Mesenchymal stem cell (in vitro differentiated cells and primary cell): ENCODE data around the gene CDH2.

ENCODE experiments used
- DNase-seq: peaks from one replicate; pipeline ENCODE4 v3.0.0-alpha.2; 2013
- H2AFZ ChIP-seq: one replicate; pipeline ENCODE4 v1.6.1; 2013; ENCODE audit warnings: low read depth, mild to moderate bottlenecking, control low read depth, inconsistent platforms, low read length, moderate library complexity
- H2AK5ac ChIP-seq: 2 replicates; pipeline ENCODE4 v1.6.1; 2013; ENCODE audit warnings: low read length, moderate library complexity, mild to moderate bottlenecking, inconsistent platforms; ENCODE audit not compliant: severe bottlenecking
- H2BK120ac ChIP-seq: one replicate; pipeline ENCODE4 v1.6.1; 2013; ENCODE audit warnings: low read depth, mild to moderate bottlenecking, inconsistent platforms, low read length, moderate library complexity
- H2BK12ac ChIP-seq, 2 experiments: one replicate each; pipeline ENCODE4 v1.6.1; 2013; ENCODE audit warnings: inconsistent platforms in 2 of 2, low read length in 2 of 2, mild to moderate bottlenecking in 2 of 2, moderate library complexity in 2 of 2, control low read depth in 1 of 2
- H2BK15ac ChIP-seq: one replicate; pipeline ENCODE4 v1.6.1; 2013; ENCODE audit warnings: mild to moderate bottlenecking, low read depth, inconsistent platforms; ENCODE audit not compliant: poor library complexity, severe bottlenecking
- H2BK5ac ChIP-seq: 2 replicates; pipeline ENCODE4 v1.6.1; 2013; ENCODE audit warnings: low read depth, mild to moderate bottlenecking, low read length, control low read depth, inconsistent platforms; ENCODE audit not compliant: poor library complexity, severe bottlenecking
- H3K14ac ChIP-seq, 2 experiments: one replicate each; pipeline ENCODE4 v1.6.1; 2013; ENCODE audit warnings: inconsistent platforms in 2 of 2, low read length in 2 of 2, control low read depth in 1 of 2, mild to moderate bottlenecking in 1 of 2, moderate library complexity in 1 of 2
- H3K18ac ChIP-seq, 2 experiments: one replicate each; pipeline ENCODE4 v1.6.1; 2013; ENCODE audit warnings: inconsistent platforms in 2 of 2, low read length in 2 of 2, control low read depth in 1 of 2, low read depth in 1 of 2, mild to moderate bottlenecking in 1 of 2
- H3K23ac ChIP-seq, 2 experiments: one replicate each; pipeline ENCODE4 v1.6.1; 2013; ENCODE audit warnings: inconsistent platforms in 2 of 2, low read length in 2 of 2, mild to moderate bottlenecking in 2 of 2, moderate library complexity in 2 of 2, control low read depth in 1 of 2
- H3K27ac ChIP-seq: 2 replicates; pipeline ENCODE4 v1.5.1; 2013; ENCODE audit warnings: mild to moderate bottlenecking, moderate library complexity, low read length, control low read depth, inconsistent platforms; ENCODE audit not compliant: poor library complexity, severe bottlenecking
- H3K27me3 ChIP-seq, 2 experiments: 2 replicates each; pipeline versions ENCODE4 v1.6.1 to v1.7.0; 2013; ENCODE audit warnings: low read length in 2 of 2, mild to moderate bottlenecking in 2 of 2, moderate library complexity in 2 of 2, control low read depth in 1 of 2, inconsistent platforms in 1 of 2; ENCODE audit not compliant: control insufficient read depth in 1 of 2, insufficient read depth in 1 of 2
- H3K36me3 ChIP-seq, 2 experiments: 2 replicates each; pipeline versions ENCODE4 v1.6.1 to v1.7.0; 2013; ENCODE audit warnings: low read length in 2 of 2, control low read depth in 1 of 2, inconsistent platforms in 1 of 2, low read depth in 1 of 2, mild to moderate bottlenecking in 1 of 2; ENCODE audit not compliant: insufficient read depth in 2 of 2, control insufficient read depth in 1 of 2
- H3K4ac ChIP-seq, 2 experiments: one replicate each; pipeline ENCODE4 v1.6.1; 2013; ENCODE audit warnings: inconsistent platforms in 2 of 2, low read length in 2 of 2, mild to moderate bottlenecking in 2 of 2, moderate library complexity in 2 of 2, control low read depth in 1 of 2, low read depth in 1 of 2
- H3K4me1 ChIP-seq: 2 replicates; pipeline ENCODE4 v1.6.1; 2013; ENCODE audit warnings: low read depth, low read length, control low read depth; ENCODE audit not compliant: control insufficient read depth, insufficient read depth
- H3K4me2 ChIP-seq: 2 replicates; pipeline ENCODE4 v1.6.1; 2013; ENCODE audit warnings: low read length, mild to moderate bottlenecking, inconsistent platforms; ENCODE audit not compliant: poor library complexity, severe bottlenecking
- H3K4me3 ChIP-seq, 2 experiments: 2 replicates each; pipeline versions ENCODE4 v1.5.1 to v1.7.0; 2013; ENCODE audit warnings: low read length in 2 of 2, mild to moderate bottlenecking in 2 of 2, control low read depth in 1 of 2, low read depth in 1 of 2; ENCODE audit not compliant: insufficient read depth in 1 of 2
- H3K79me1 ChIP-seq: replicated peaks from 2 replicates; pipeline ENCODE4 v1.6.1; 2013; ENCODE audit warnings: mild to moderate bottlenecking, control low read depth, low read length, inconsistent platforms; ENCODE audit not compliant: poor library complexity, severe bottlenecking
- H3K9ac ChIP-seq: 2 replicates; pipeline ENCODE4 v1.7.0; 2013; ENCODE audit warnings: mild to moderate bottlenecking, low read length, moderate library complexity
- H3K9me3 ChIP-seq: 2 replicates; pipeline ENCODE4 v1.7.0; 2013; ENCODE audit warnings: mild to moderate bottlenecking, low read length; ENCODE audit not compliant: control insufficient read depth
- H4K8ac ChIP-seq: one replicate; pipeline ENCODE4 v1.6.1; 2013; ENCODE audit warnings: inconsistent platforms, mild to moderate bottlenecking, low read length, moderate library complexity
- H4K91ac ChIP-seq: one replicate; pipeline ENCODE4 v1.6.1; 2013; ENCODE audit warnings: mild to moderate bottlenecking, low read length, inconsistent platforms
- WGBS: methylation state at CpG from one replicate; pipeline ENCODE4 v1.1.7; 2013; ENCODE audit warnings: mixed read lengths; 5-methylcytosine and 5-hydroxymethylcytosine counted together

Gene CDH2

GRCh38 chr18:28204154-28204553 lies 27.2 kb upstream of the CDH2 start:
- H3K4me2 ChIP-seq, result no peak overlapping the region
- H2AFZ ChIP-seq, result no peak overlapping the region
- no peak overlapping the region for H3K4me3 ChIP-seq
- H3K14ac ChIP-seq, result no peak overlapping the region
- peak; percentile 56 for DNase-seq
- no CpG with 5 or more reads among the region's 1 CpG for WGBS
- no peak overlapping the region for H2AK5ac ChIP-seq
- H3K18ac ChIP-seq, result no peak overlapping the region
- H3K4ac ChIP-seq, result no peak overlapping the region
- H3K4me1 ChIP-seq, result peaks cover 3% of the 10 kb centered on the region
- no peak overlapping the region for H2BK120ac ChIP-seq
- no peak overlapping the region for H3K23ac ChIP-seq
- no peaks in the 10 kb centered on the region for H3K36me3 ChIP-seq
- no peak overlapping the region for H3K9ac ChIP-seq
- no peaks in the 10 kb centered on the region for H3K27me3 ChIP-seq
- no peak overlapping the region for H2BK5ac ChIP-seq
- no peak overlapping the region for H4K8ac ChIP-seq
- H2BK12ac ChIP-seq, result no peak overlapping the region
- no peaks in the 10 kb centered on the region for H3K79me1 ChIP-seq
- H4K91ac ChIP-seq, result no peak overlapping the region
- H3K27ac ChIP-seq, result peak overlapping the region; percentile 81
- no peak overlapping the region for H2BK15ac ChIP-seq
- no peaks in the 10 kb centered on the region for H3K9me3 ChIP-seq

DNA sequence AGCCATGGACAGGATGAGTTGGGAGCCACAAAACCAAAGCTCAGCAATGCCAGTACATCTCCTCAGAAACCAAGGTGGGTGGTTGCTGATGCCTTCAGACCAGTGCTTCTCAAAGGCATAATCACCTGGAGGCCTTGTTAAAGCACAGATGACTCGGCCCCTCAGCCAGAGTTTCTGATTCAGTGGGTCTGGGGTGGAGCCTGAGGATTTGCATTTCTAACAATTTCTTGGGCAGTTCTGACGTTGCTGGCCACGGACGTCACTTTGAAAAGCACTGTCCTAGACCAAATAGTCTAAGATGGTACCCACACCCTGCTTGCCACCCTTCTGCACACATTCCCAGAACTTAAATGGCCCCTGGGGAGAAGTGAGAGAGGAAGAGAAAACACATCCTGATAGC lies 24.1 kb upstream of the CDH2 start:
- H3K4me2 ChIP-seq, result no peak overlapping the region
- H3K4me1 ChIP-seq, result peaks cover 3% of the 10 kb centered on the region
- H3K9ac ChIP-seq, result no peak overlapping the region
- H2BK120ac ChIP-seq, result peak overlapping the region; percentile 19
- no peaks in the 10 kb centered on the region for H3K27me3 ChIP-seq
- H2BK15ac ChIP-seq, result no peak overlapping the region
- H2AK5ac ChIP-seq, result peak overlapping the region; percentile 7
- no peak overlapping the region for H2BK5ac ChIP-seq
- H3K36me3 ChIP-seq, result no peaks in the 10 kb centered on the region
- no peak overlapping the region for H3K27ac ChIP-seq
- H3K23ac ChIP-seq, result no peak overlapping the region
- H3K14ac ChIP-seq, result no peak overlapping the region
- H3K4me3 ChIP-seq, result no peak overlapping the region
- no peaks in the 10 kb centered on the region for H3K9me3 ChIP-seq
- no peak overlapping the region for H3K4ac ChIP-seq
- H3K79me1 ChIP-seq, result no peaks in the 10 kb centered on the region
- no peak overlapping the region for H2AFZ ChIP-seq
- peak overlapping the region; percentile 15 for H4K8ac ChIP-seq
- H3K18ac ChIP-seq, result peak overlapping the region in 1 of 2 experiments; percentile 33
- DNase-seq, result no peak
- H2BK12ac ChIP-seq, result no peak overlapping the region
- 100% methylated on average over 1 of the region's 4 CpGs for WGBS
- no peak overlapping the region for H4K91ac ChIP-seq

DNA sequence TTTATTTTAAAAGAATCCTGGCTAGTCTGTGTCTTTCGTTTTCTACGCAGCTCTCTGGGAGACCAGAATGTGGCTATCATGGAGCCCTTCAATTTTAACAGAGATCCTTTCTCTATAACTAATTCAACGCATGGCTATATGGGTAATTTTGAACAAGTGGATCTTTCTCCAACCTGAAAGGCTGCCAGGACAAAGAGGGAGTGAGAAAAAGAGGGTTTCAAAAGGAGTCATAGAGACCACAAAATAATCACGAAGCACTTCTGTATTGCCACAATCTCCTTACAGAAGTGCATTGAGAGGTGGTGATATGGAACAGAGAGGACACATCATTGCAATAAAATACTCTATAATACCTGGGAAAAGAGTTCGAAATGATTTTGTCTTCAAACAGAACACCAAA lies 21.7 kb upstream of the CDH2 start:
- H2BK15ac ChIP-seq, result no peak overlapping the region
- no peaks in the 10 kb centered on the region for H3K36me3 ChIP-seq
- H3K79me1 ChIP-seq, result no peaks in the 10 kb centered on the region
- H4K91ac ChIP-seq, result no peak overlapping the region
- H4K8ac ChIP-seq, result no peak overlapping the region
- WGBS, result no CpG with 5 or more reads among the region's 5 CpGs
- no peak overlapping the region for H3K27ac ChIP-seq
- no peak overlapping the region for H3K4me3 ChIP-seq
- no peak overlapping the region for H2BK12ac ChIP-seq
- H3K4me1 ChIP-seq, result no peaks in the 10 kb centered on the region
- H2BK5ac ChIP-seq, result no peak overlapping the region
- H3K27me3 ChIP-seq, result no peaks in the 10 kb centered on the region
- no peak overlapping the region for H3K4me2 ChIP-seq
- DNase-seq, result no peak
- no peak overlapping the region for H3K4ac ChIP-seq
- no peaks in the 10 kb centered on the region for H3K9me3 ChIP-seq
- H3K14ac ChIP-seq, result no peak overlapping the region
- no peak overlapping the region for H3K23ac ChIP-seq
- H2AFZ ChIP-seq, result no peak overlapping the region
- H2BK120ac ChIP-seq, result no peak overlapping the region
- no peak overlapping the region for H2AK5ac ChIP-seq
- H3K18ac ChIP-seq, result no peak overlapping the region
- H3K9ac ChIP-seq, result no peak overlapping the region

GRCh38 chr18:28193177-28193778 lies 16.3 kb upstream of the CDH2 start:
- H2BK12ac ChIP-seq, result no peak overlapping the region
- H3K4me3 ChIP-seq, result no peak overlapping the region
- H3K79me1 ChIP-seq, result no peaks in the 10 kb centered on the region
- no peak overlapping the region for H2BK5ac ChIP-seq
- no peak overlapping the region for H2AFZ ChIP-seq
- no peak overlapping the region for H3K4me2 ChIP-seq
- H3K4me1 ChIP-seq, result no peaks in the 10 kb centered on the region
- no peak overlapping the region for H3K18ac ChIP-seq
- H3K36me3 ChIP-seq, result no peaks in the 10 kb centered on the region
- H3K4ac ChIP-seq, result no peak overlapping the region
- no peak for DNase-seq
- whole genome bisulfite sequencing, result 79% methylated on average over 2 of the region's 6 CpGs
- H3K23ac ChIP-seq, result no peak overlapping the region
- H3K9ac ChIP-seq, result no peak overlapping the region
- no peak overlapping the region for H2BK15ac ChIP-seq
- no peak overlapping the region for H4K8ac ChIP-seq
- no peak overlapping the region for H2BK120ac ChIP-seq
- H3K9me3 ChIP-seq, result no peaks in the 10 kb centered on the region
- H3K14ac ChIP-seq, result no peak overlapping the region
- H2AK5ac ChIP-seq, result no peak overlapping the region
- no peak overlapping the region for H4K91ac ChIP-seq
- no peaks in the 10 kb centered on the region for H3K27me3 ChIP-seq
- H3K27ac ChIP-seq, result no peak overlapping the region
